HCT116 (cell line): ENCODE results near the gene TPK1. TPM values are rescaled to one million over a fixed set of nuclear protein-coding genes. Genes with fewer than 3 reads are reported as not detected.

Experiments
- ATAC-seq: fragments of 200-7000 bp; cut with Tn5 transposase; 2 replicates; pipeline ENCODE4 v1.9.1; 2020; ENCODE audit warnings: mild to moderate bottlenecking, moderate library complexity
- BruUV-seq: library from RNA; stranded (reverse); fragments of 400-500 nt; replicated peaks from 2 replicates; lab custom pipeline; 2021; lab: Mats Ljungman, UMichigan
- CTCF ChIA-PET: fragments of 300-600 bp; sonication (Branson Sonifier 250); formaldehyde crosslinking; loops from one replicate; lab custom pipeline; 2021; ENCODE audit warnings: antibody characterized with exemption; lab: Charles Lee
- POLR2A ChIA-PET: fragments of 300-600, 350-600 bp; sonication (Branson Sonifier 250); formaldehyde crosslinking; loops from one replicate; lab custom pipeline; 2021; ENCODE audit warnings: antibody characterized with exemption; lab: Charles Lee
- RAD21 ChIA-PET, 2 experiments: fragments of 300-600 bp; sonication (Branson Sonifier 250); formaldehyde crosslinking; loops; one replicate each; lab custom pipeline; 2023; ENCODE audit warnings: low total read pairs in 2 of 2; ENCODE audit not compliant: uncharacterized antibody in 2 of 2, unreplicated experiment in 2 of 2, low non-redundant PET in 1 of 2; lab: Charles Lee
- DNase-seq: peaks from one replicate; pipeline ENCODE4 v3.0.0-alpha.2; 2010; ENCODE audit warnings: low read depth, low spot score
- H2AFZ ChIP-seq: fragments of 200-600 bp; shearing (Covaris generic), sonication (generic); 2 replicates; pipeline ENCODE4 v1.6.1; 2017; ENCODE audit warnings: low read depth, mixed run types, mixed read lengths, antibody characterized with exemption, low read length; ENCODE audit not compliant: poor library complexity, severe bottlenecking
- H3K27ac ChIP-seq: 2 replicates; pipeline ENCODE4 v1.5.1; 2012; ENCODE audit warnings: low read depth, low read length
- H3K27me3 ChIP-seq: fragments of 200-600 bp; sonication (generic); 2 replicates; pipeline ENCODE4 v1.6.1; 2016; ENCODE audit warnings: mixed run types, low read length, mixed read lengths; ENCODE audit not compliant: insufficient read depth
- H3K36me3 ChIP-seq, 2 experiments: fragments of 200-500 bp in 1 of 2; fragments of 200-600 bp in 1 of 2; sonication (Bioruptor generic) in 1 of 2; sonication (generic) in 1 of 2; 2 replicates each; pipeline versions ENCODE4 v1.5.1 to v1.6.1; 2014 to 2016; ENCODE audit warnings: low read length in 2 of 2, inconsistent platforms in 1 of 2, mixed read lengths in 1 of 2, mixed run types in 1 of 2; ENCODE audit not compliant: insufficient read depth in 2 of 2, control insufficient read depth in 1 of 2
- H3K4me1 ChIP-seq, 2 experiments: fragments of 200-600 bp in 1 of 2; sonication (generic) in 1 of 2; 2 replicates each; pipeline versions ENCODE4 v1.5.1 to v1.6.1; 2012 to 2017; ENCODE audit warnings: low read length in 2 of 2, inconsistent platforms in 1 of 2, mild to moderate bottlenecking in 1 of 2, mixed read lengths in 1 of 2, mixed run types in 1 of 2, moderate library complexity in 1 of 2; ENCODE audit not compliant: insufficient read depth in 2 of 2, control insufficient read depth in 1 of 2
- H3K4me2 ChIP-seq: fragments of 200-600 bp; sonication (generic); 2 replicates; pipeline ENCODE4 v1.6.1; 2017; ENCODE audit warnings: mixed run types, low read length, mixed read lengths
- H3K4me3 ChIP-seq, 2 experiments: fragments of 200-600 bp in 1 of 2; sonication (generic) in 1 of 2; replicated peaks in 1 of 2; 2 replicates each; pipeline ENCODE4 v1.5.1; 2011 to 2016; ENCODE audit warnings: low read length in 2 of 2, control low read depth in 1 of 2, low read depth in 1 of 2, mild to moderate bottlenecking in 1 of 2, mixed read lengths in 1 of 2, mixed run types in 1 of 2
- H3K79me2 ChIP-seq: fragments of 200-600 bp; sonication (generic); 2 replicates; pipeline ENCODE4 v1.6.1; 2017; ENCODE audit warnings: mild to moderate bottlenecking, mixed run types, low read length, moderate library complexity, mixed read lengths; ENCODE audit not compliant: insufficient read depth
- H3K9ac ChIP-seq: fragments of 200-600 bp; sonication (generic); 2 replicates; pipeline ENCODE4 v1.6.1; 2016; ENCODE audit warnings: low read length, mixed read lengths
- H3K9me2 ChIP-seq: fragments of 200-600 bp; sonication (generic), shearing (Covaris generic); 2 replicates; pipeline ENCODE4 v1.6.1; 2017; ENCODE audit warnings: mixed run types, mild to moderate bottlenecking, moderate library complexity; ENCODE audit not compliant: insufficient read depth
- H3K9me3 ChIP-seq, 2 experiments: fragments of 200-500 bp in 1 of 2; fragments of 200-600 bp in 1 of 2; sonication (Bioruptor generic) in 1 of 2; sonication (generic) in 1 of 2; 2 replicates each; pipeline ENCODE4 v1.6.1; 2014 to 2017; ENCODE audit warnings: low read length in 2 of 2, mixed read lengths in 2 of 2, inconsistent platforms in 1 of 2, low read depth in 1 of 2, mild to moderate bottlenecking in 1 of 2, mixed run types in 1 of 2, moderate library complexity in 1 of 2; ENCODE audit not compliant: control insufficient read depth in 1 of 2, insufficient read depth in 1 of 2
- H4K20me1 ChIP-seq: fragments of 200-600 bp; sonication (generic), shearing (Covaris generic); 2 replicates; pipeline ENCODE4 v1.6.1; 2017; ENCODE audit warnings: mixed run types, mild to moderate bottlenecking, moderate library complexity; ENCODE audit not compliant: insufficient read depth
- ATF3 ChIP-seq: IDR thresholded peaks from 2 replicates; pipeline ENCODE4 v1.6.1; 2012
- CBX3 ChIP-seq: IDR thresholded peaks from 2 replicates; pipeline ENCODE4 v1.6.1; 2012; ENCODE audit warnings: low read depth
- CTCF ChIP-seq, 3 experiments: fragments of 200-600 bp in 1 of 3; sonication (generic) in 1 of 3; IDR thresholded peaks in 2 of 3; conservative IDR thresholded peaks in 1 of 3; 2 replicates each; pipeline ENCODE4 v1.5.1; 2012 to 2017; ENCODE audit warnings: low read depth in 2 of 3, low read length in 2 of 3, antibody characterized with exemption in 1 of 3, borderline replicate concordance in 1 of 3, control low read depth in 1 of 3, mild to moderate bottlenecking in 1 of 3, mixed read lengths in 1 of 3, mixed run types in 1 of 3, moderate library complexity in 1 of 3; ENCODE audit not compliant: insufficient read depth in 1 of 3
- EGR1 ChIP-seq: IDR thresholded peaks from 2 replicates; pipeline ENCODE4 v1.6.1; 2012; ENCODE audit warnings: low read depth
- ELF1 ChIP-seq: IDR thresholded peaks from 2 replicates; pipeline ENCODE4 v1.6.1; 2012; ENCODE audit warnings: low read depth, borderline replicate concordance
- EZH2 ChIP-seq: fragments of 200-600 bp; sonication (generic); IDR thresholded peaks from 2 replicates; pipeline ENCODE4 v1.6.1; 2017; ENCODE audit warnings: antibody characterized with exemption, mixed run types
- EZH2phosphoT487 ChIP-seq: fragments of 200-600 bp; IDR thresholded peaks from 2 replicates; pipeline ENCODE4 v1.6.1; 2018; ENCODE audit warnings: antibody characterized with exemption, borderline replicate concordance
- FOSL1 ChIP-seq: IDR thresholded peaks from 2 replicates; pipeline ENCODE4 v1.6.1; 2012; ENCODE audit warnings: low read depth
- JUND ChIP-seq: IDR thresholded peaks from 2 replicates; pipeline ENCODE4 v1.6.1; 2012
- MAX ChIP-seq: IDR thresholded peaks from 2 replicates; pipeline ENCODE4 v1.6.1; 2012
- POLR2A ChIP-seq: IDR thresholded peaks from 2 replicates; pipeline ENCODE4 v1.7.0; 2011; ENCODE audit warnings: borderline replicate concordance; ENCODE audit not compliant: insufficient read depth, insufficient read length; ENCODE audit errors: extremely low read depth
- RAD21 ChIP-seq: IDR thresholded peaks from 2 replicates; pipeline ENCODE4 v1.6.1; 2012; ENCODE audit warnings: low read depth, mild to moderate bottlenecking
- REST ChIP-seq: IDR thresholded peaks from 2 replicates; pipeline ENCODE4 v1.6.1; 2012; ENCODE audit warnings: low read depth
- SIN3A ChIP-seq: IDR thresholded peaks from 2 replicates; pipeline ENCODE4 v1.6.1; 2012; ENCODE audit warnings: low read depth
- SP1 ChIP-seq: IDR thresholded peaks from 2 replicates; pipeline ENCODE4 v1.6.1; 2012; ENCODE audit warnings: low read depth
- SRF ChIP-seq: IDR thresholded peaks from 2 replicates; pipeline ENCODE4 v1.6.1; 2012; ENCODE audit warnings: low read depth
- TCF7L2 ChIP-seq: IDR thresholded peaks from 2 replicates; pipeline ENCODE4 v1.7.0; 2011; ENCODE audit warnings: borderline replicate concordance, inconsistent platforms; ENCODE audit not compliant: insufficient read depth, insufficient read length; ENCODE audit errors: extremely low read depth
- YY1 ChIP-seq: IDR thresholded peaks from 2 replicates; pipeline ENCODE4 v1.6.1; 2011; ENCODE audit warnings: low read length, low read depth, moderate library complexity, mild to moderate bottlenecking; ENCODE audit not compliant: insufficient replicate concordance; ENCODE audit errors: extremely low read depth
- ZBTB33 ChIP-seq: IDR thresholded peaks from 2 replicates; pipeline ENCODE4 v1.6.1; 2011; ENCODE audit warnings: mild to moderate bottlenecking, low read length, moderate library complexity; ENCODE audit not compliant: insufficient replicate concordance; ENCODE audit errors: extremely low read depth
- ZFX ChIP-seq: fragments of 450-650 bp; IDR thresholded peaks from 2 replicates; pipeline ENCODE4 v1.6.1; 2017
- intact Hi-C: fragments of 100-400 bp; cut with micrococcal nuclease; formaldehyde crosslinking; loops from 2 replicates; pipeline ENCODE4 v1.10.0; 2022
- total RNA-seq: library from RNA; stranded (reverse); gene quantifications from one replicate; pipeline ENCODE4 v1.2.1, GENCODE V29; 2021; ENCODE audit not compliant: unreplicated experiment

Gene TPK1
- total RNA-seq, 1 experiment from 2014 or later, result 5.4 TPM

GRCh38 chr7:144710791-144711190 lies 125.1 kb downstream of the TPK1 start:
- H4K20me1 ChIP-seq, result no peaks in the 10 kb centered on the region
- POLR2A ChIA-PET, result no interaction called here
- CTCF ChIA-PET, result no interaction called here

More at GRCh38 chr7:144710791-144711190, 125.1 kb downstream of the TPK1 start:
- H3K9me3 ChIP-seq, result no peaks in the 10 kb centered on the region
- TF ChIP-seq MAX (no peak), SP1 (no peak), EZH2phosphoT487 (no peak), ELF1 (no peak), TCF7L2 (no peak), SRF (no peak), ZBTB33 (no peak), ZFX (no peak), YY1 (no peak), RAD21 (no peak), EGR1 (no peak), SIN3A (no peak), CTCF (IDR thresholded peaks at IDR 0.05 in 2 of 3, conservative IDR thresholded peaks at IDR 0.05 in 1 of 3; ENCODE audit: borderline replicate concordance in 1 of 3, insufficient read depth in 1 of 3, low read depth in 2 of 3, low read length in 2 of 3) (no peak), EZH2 (no peak), REST (no peak), FOSL1 (no peak), POLR2A (no peak), CBX3 (no peak), ATF3 (no peak), JUND (no peak)
- H3K4me3 ChIP-seq, result no peak overlapping the region
- no peaks in the 10 kb centered on the region for H3K79me2 ChIP-seq
- no TSS peak for BruUV-seq
- no peak overlapping the region for H2AFZ ChIP-seq
- H3K4me2 ChIP-seq, result no peak overlapping the region
- no peak overlapping the region for H3K27ac ChIP-seq
- intact Hi-C loops, result no loop called here
- ATAC-seq (no peak), DNase-seq (no peak)
- no peaks in the 10 kb centered on the region for H3K27me3 ChIP-seq
- H3K36me3 ChIP-seq, result no peaks in the 10 kb centered on the region
- no peak overlapping the region for H3K9ac ChIP-seq
- RAD21 ChIA-PET, result no interaction called here
- H3K9me2 ChIP-seq, result no peaks in the 10 kb centered on the region
- H3K4me1 ChIP-seq, result no peaks in the 10 kb centered on the region
